ENCODE measurements around the gene GINS2.

GINS2 gene

GRCh38 chr16:85631230-85631629 lies 57.5 kb downstream of the GINS2 start:
- no peak overlapping the region for H3K27ac ChIP-seq (ENCODE audit: low read depth, low read length, severe bottlenecking)
- H3K9me3 ChIP-seq (ENCODE audit: control insufficient read depth, low read length): peaks cover 13% of the 10 kb centered on the region
- peaks cover 6% of the 10 kb centered on the region for H3K36me3 ChIP-seq (ENCODE audit: control insufficient read depth, insufficient read depth, low read length)
- 96 to 99% methylated on average over 11 of the region's 11 CpGs for WGBS, 2 experiments (ENCODE audit: insufficient coverage in 2 of 2)
- H3K4me1 ChIP-seq (ENCODE audit: control insufficient read depth, insufficient read depth, low read length, poor library complexity, severe bottlenecking): peaks cover 16% of the 10 kb centered on the region
- no peak overlapping the region for H3K4me3 ChIP-seq (ENCODE audit: extremely low read depth, insufficient read depth, low read length, poor library complexity, severe bottlenecking)

GRCh38 chr16:85629853-85630252 lies 58.9 kb downstream of the GINS2 start:
- peaks cover 29% of the 10 kb centered on the region for H3K4me1 ChIP-seq (ENCODE audit: control insufficient read depth, insufficient read depth, low read length, poor library complexity, severe bottlenecking)
- 90 to 98% methylated on average over 5 of the region's 5 CpGs for WGBS, 2 experiments (ENCODE audit: insufficient coverage in 2 of 2)

GRCh38 chr16:85629326-85629725 lies 59.4 kb downstream of the GINS2 start:
- Histone ChIP-seq H3K27ac (ENCODE audit: low read depth, low read length, severe bottlenecking) (no peak overlapping the region), H3K4me3 (ENCODE audit: extremely low read depth, insufficient read depth, low read length, poor library complexity, severe bottlenecking) (no peak overlapping the region), H3K36me3 (ENCODE audit: control insufficient read depth, insufficient read depth, low read length) (peaks cover 6% of the 10 kb centered on the region), H3K9me3 (ENCODE audit: control insufficient read depth, low read length) (peaks cover 13% of the 10 kb centered on the region), H3K4me1 (ENCODE audit: control insufficient read depth, insufficient read depth, low read length, poor library complexity, severe bottlenecking) (peaks cover 29% of the 10 kb centered on the region)
- WGBS, 2 experiments (ENCODE audit: insufficient coverage in 2 of 2): 98% methylated on average over 9 of the region's 10 CpGs

More at GRCh38 chr16:85629853-85630252, 58.9 kb downstream of the GINS2 start:
- Histone ChIP-seq H3K4me3 (ENCODE audit: extremely low read depth, insufficient read depth, low read length, poor library complexity, severe bottlenecking) (no peak overlapping the region), H3K36me3 (ENCODE audit: control insufficient read depth, insufficient read depth, low read length) (peaks cover 6% of the 10 kb centered on the region), H3K9me3 (ENCODE audit: control insufficient read depth, low read length) (peaks cover 13% of the 10 kb centered on the region), H3K27ac (ENCODE audit: low read depth, low read length, severe bottlenecking) (no peak overlapping the region)

- Histone ChIP-seq H3K4me3 (ENCODE audit: extremely low read depth, insufficient read depth, low read length, poor library complexity, severe bottlenecking) (no peak overlapping the region), H3K27ac (ENCODE audit: low read depth, low read length, severe bottlenecking) (no peak overlapping the region), H3K4me1 (ENCODE audit: control insufficient read depth, insufficient read depth, low read length, poor library complexity, severe bottlenecking) (peaks cover 29% of the 10 kb centered on the region), H3K36me3 (ENCODE audit: control insufficient read depth, insufficient read depth, low read length) (peaks cover 6% of the 10 kb centered on the region), H3K9me3 (ENCODE audit: control insufficient read depth, low read length) (peaks cover 13% of the 10 kb centered on the region)
- 89 to 97% methylated on average over 11 to 14 of the region's 14 CpGs for WGBS, 2 experiments (ENCODE audit: insufficient coverage in 2 of 2)
Observed at GRCh38 chr16:85628645-85629044, 60.1 kb downstream of the GINS2 start.

- Histone ChIP-seq H3K9me3 (ENCODE audit: control insufficient read depth, low read length) (peaks cover 13% of the 10 kb centered on the region), H3K4me3 (ENCODE audit: extremely low read depth, insufficient read depth, low read length, poor library complexity, severe bottlenecking) (no peak overlapping the region), H3K27ac (ENCODE audit: low read depth, low read length, severe bottlenecking) (no peak overlapping the region), H3K4me1 (ENCODE audit: control insufficient read depth, insufficient read depth, low read length, poor library complexity, severe bottlenecking) (peaks cover 29% of the 10 kb centered on the region), H3K36me3 (ENCODE audit: control insufficient read depth, insufficient read depth, low read length) (peaks cover 6% of the 10 kb centered on the region)
- 73 to 84% methylated on average over 2 to 5 of the region's 5 CpGs for WGBS, 2 experiments (ENCODE audit: insufficient coverage in 2 of 2)
Observed at GRCh38 chr16:85628265-85628556, 60.5 kb downstream of the GINS2 start.

- no peak overlapping the region for H3K4me3 ChIP-seq (ENCODE audit: extremely low read depth, insufficient read depth, low read length, poor library complexity, severe bottlenecking)
- H3K27ac ChIP-seq (ENCODE audit: low read depth, low read length, severe bottlenecking): no peak overlapping the region
- peaks cover 13% of the 10 kb centered on the region for H3K9me3 ChIP-seq (ENCODE audit: control insufficient read depth, low read length)
- 88 to 91% methylated on average over 28 to 29 of the region's 30 CpGs for WGBS, 2 experiments (ENCODE audit: insufficient coverage in 2 of 2)
- H3K36me3 ChIP-seq (ENCODE audit: control insufficient read depth, insufficient read depth, low read length): peaks cover 6% of the 10 kb centered on the region
- peaks cover 29% of the 10 kb centered on the region for H3K4me1 ChIP-seq (ENCODE audit: control insufficient read depth, insufficient read depth, low read length, poor library complexity, severe bottlenecking)
Observed at GRCh38 chr16:85627526-85628264, 61.1 kb downstream of the GINS2 start.

- no peak overlapping the region for H3K4me3 ChIP-seq (ENCODE audit: extremely low read depth, insufficient read depth, low read length, poor library complexity, severe bottlenecking)
- H3K27ac ChIP-seq (ENCODE audit: low read depth, low read length, severe bottlenecking): no peak overlapping the region
- peaks cover 6% of the 10 kb centered on the region for H3K36me3 ChIP-seq (ENCODE audit: control insufficient read depth, insufficient read depth, low read length)
- peaks cover 29% of the 10 kb centered on the region for H3K4me1 ChIP-seq (ENCODE audit: control insufficient read depth, insufficient read depth, low read length, poor library complexity, severe bottlenecking)
- H3K9me3 ChIP-seq (ENCODE audit: control insufficient read depth, low read length): peaks cover 13% of the 10 kb centered on the region
- 55 to 73% methylated on average over 2 to 3 of the region's 8 CpGs for WGBS, 2 experiments (ENCODE audit: insufficient coverage in 2 of 2)
Observed at GRCh38 chr16:85627089-85627488, 61.7 kb downstream of the GINS2 start.
